Panc1 (cell line): Measurements from ENCODE around the gene GLS. TPM values are rescaled to one million over a fixed set of nuclear protein-coding genes. Genes with fewer than 3 reads are reported as not detected.

Experiments
- ATAC-seq: fragments of 200-7000 bp; cut with Tn5 transposase; 2 replicates; pipeline ENCODE4 v1.9.1; 2020; ENCODE audit warnings: mild to moderate bottlenecking, moderate library complexity
- BruUV-seq: library from RNA; stranded (reverse); fragments of 400-500 nt; replicated peaks from 2 replicates; lab custom pipeline; 2021; lab: Mats Ljungman, UMichigan
- CTCF ChIA-PET: fragments of 300-600 bp; sonication (Branson Sonifier 250); formaldehyde crosslinking; loops from one replicate; lab custom pipeline; 2022; ENCODE audit warnings: antibody characterized with exemption; lab: Charles Lee
- POLR2A ChIA-PET: fragments of 300-600 bp; sonication (Branson Sonifier 250); formaldehyde crosslinking; loops from one replicate; lab custom pipeline; 2022; ENCODE audit warnings: antibody characterized with exemption; lab: Charles Lee
- DNase-seq: peaks from one replicate; pipeline ENCODE4 v3.0.0-alpha.2; 2010; ENCODE audit warnings: low read depth, low spot score
- H3K27ac ChIP-seq: 2 replicates; pipeline ENCODE4 v1.5.1; 2011; ENCODE audit warnings: mild to moderate bottlenecking, low read length, inconsistent platforms
- H3K27me3 ChIP-seq: fragments of 200-500 bp; sonication (Bioruptor generic); 2 replicates; pipeline ENCODE4 v1.6.0; 2014; ENCODE audit warnings: low read length, inconsistent platforms; ENCODE audit not compliant: control insufficient read depth, insufficient read depth
- H3K36me3 ChIP-seq: fragments of 200-500 bp; sonication (Bioruptor generic); 2 replicates; pipeline ENCODE4 v1.5.1; 2014; ENCODE audit warnings: inconsistent platforms, mild to moderate bottlenecking, low read length, moderate library complexity; ENCODE audit not compliant: control insufficient read depth, insufficient read depth
- H3K4me1 ChIP-seq: 2 replicates; pipeline ENCODE4 v1.5.1; 2011; ENCODE audit warnings: inconsistent platforms, mild to moderate bottlenecking, low read length, moderate library complexity; ENCODE audit not compliant: control insufficient read depth, insufficient read depth
- H3K4me3 ChIP-seq, 2 experiments: 2 replicates each; pipeline ENCODE4 v1.5.1; 2011 to 2012; ENCODE audit warnings: low read depth in 2 of 2, low read length in 2 of 2, mild to moderate bottlenecking in 2 of 2, inconsistent platforms in 1 of 2, moderate library complexity in 1 of 2
- H3K9me3 ChIP-seq: fragments of 200-500 bp; sonication (Bioruptor generic); 2 replicates; pipeline ENCODE4 v1.5.1; 2014; ENCODE audit warnings: low read depth, mild to moderate bottlenecking, inconsistent platforms, low read length, moderate library complexity; ENCODE audit not compliant: control insufficient read depth, insufficient read depth
- POLR2AphosphoS5 ChIP-seq: IDR thresholded peaks from 2 replicates; pipeline ENCODE4 v1.6.1; 2012; ENCODE audit warnings: mild to moderate bottlenecking, low read depth, low read length, moderate library complexity
- SIN3A ChIP-seq: IDR thresholded peaks from 2 replicates; pipeline ENCODE4 v1.6.1; 2012; ENCODE audit warnings: low read depth, mild to moderate bottlenecking, low read length, moderate library complexity, borderline replicate concordance; ENCODE audit not compliant: insufficient read depth
- TCF7L2 ChIP-seq: IDR thresholded peaks from 2 replicates; pipeline ENCODE4 v1.6.1; 2011; ENCODE audit warnings: mild to moderate bottlenecking, low read depth, low read length, inconsistent platforms
- in situ Hi-C: cut with HindIII; loops from 2 replicates; pipeline ENCODE4 v1.10.0; 2016; ENCODE audit warnings: low sequenced_read_pairs, low pct_unique_long_range_greater_than_20kb
- intact Hi-C: fragments of 100-400 bp; cut with micrococcal nuclease; formaldehyde crosslinking; loops from one replicate; pipeline ENCODE4 v1.10.0; 2022; ENCODE audit not compliant: unreplicated experiment
- total RNA-seq: library from RNA; stranded (reverse); gene quantifications from one replicate; pipeline ENCODE4 v1.2.1, GENCODE V29; 2021; ENCODE audit not compliant: unreplicated experiment
- TF ChIP-seq, protein P1 (sequence below), 2 experiments: IDR thresholded peaks; 2 replicates each; pipeline ENCODE4 v1.6.1; 2011 to 2012; ENCODE audit warnings: low read depth in 2 of 2, control low read depth in 1 of 2, low read length in 1 of 2, mild to moderate bottlenecking in 1 of 2, moderate library complexity in 1 of 2; ENCODE audit not compliant: insufficient read depth in 1 of 2
- TF ChIP-seq, protein P2 (sequence below): fragments of 450-650 bp; IDR thresholded peaks from 2 replicates; pipeline ENCODE4 v1.5.1; 2017; ENCODE audit warnings: mild to moderate bottlenecking

Gene GLS
- total RNA-seq, 1 experiment from 2014 or later = 93.9 TPM

DNA sequence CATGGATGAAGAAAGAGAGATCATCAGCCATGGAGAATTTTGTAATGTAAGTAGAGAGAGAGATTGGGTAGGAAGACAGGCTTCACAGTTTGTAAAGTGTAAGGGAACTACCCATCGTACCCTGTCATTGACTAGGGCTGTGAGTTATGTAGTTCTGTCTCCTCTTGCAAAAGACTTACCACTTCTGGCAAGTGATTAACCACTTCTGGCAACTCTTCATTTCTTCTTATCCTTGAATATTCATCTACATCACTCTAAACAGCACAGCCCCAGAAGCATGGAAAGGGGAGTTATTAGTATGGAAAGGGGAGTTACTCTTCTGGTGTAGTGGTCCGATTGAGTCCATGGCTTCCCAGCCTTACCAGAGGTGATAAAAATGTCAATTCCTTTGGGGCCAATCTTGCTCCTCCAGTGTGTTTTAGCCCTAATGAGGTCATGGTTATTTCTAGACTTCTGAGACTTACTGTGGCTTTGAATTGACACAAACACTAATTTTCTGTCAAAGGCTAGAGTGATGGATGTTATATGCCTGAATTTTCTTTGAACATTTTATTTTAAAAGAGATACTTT is 81.4 kb downstream of the GLS start:
- TF ChIP-seq, protein P1, sequence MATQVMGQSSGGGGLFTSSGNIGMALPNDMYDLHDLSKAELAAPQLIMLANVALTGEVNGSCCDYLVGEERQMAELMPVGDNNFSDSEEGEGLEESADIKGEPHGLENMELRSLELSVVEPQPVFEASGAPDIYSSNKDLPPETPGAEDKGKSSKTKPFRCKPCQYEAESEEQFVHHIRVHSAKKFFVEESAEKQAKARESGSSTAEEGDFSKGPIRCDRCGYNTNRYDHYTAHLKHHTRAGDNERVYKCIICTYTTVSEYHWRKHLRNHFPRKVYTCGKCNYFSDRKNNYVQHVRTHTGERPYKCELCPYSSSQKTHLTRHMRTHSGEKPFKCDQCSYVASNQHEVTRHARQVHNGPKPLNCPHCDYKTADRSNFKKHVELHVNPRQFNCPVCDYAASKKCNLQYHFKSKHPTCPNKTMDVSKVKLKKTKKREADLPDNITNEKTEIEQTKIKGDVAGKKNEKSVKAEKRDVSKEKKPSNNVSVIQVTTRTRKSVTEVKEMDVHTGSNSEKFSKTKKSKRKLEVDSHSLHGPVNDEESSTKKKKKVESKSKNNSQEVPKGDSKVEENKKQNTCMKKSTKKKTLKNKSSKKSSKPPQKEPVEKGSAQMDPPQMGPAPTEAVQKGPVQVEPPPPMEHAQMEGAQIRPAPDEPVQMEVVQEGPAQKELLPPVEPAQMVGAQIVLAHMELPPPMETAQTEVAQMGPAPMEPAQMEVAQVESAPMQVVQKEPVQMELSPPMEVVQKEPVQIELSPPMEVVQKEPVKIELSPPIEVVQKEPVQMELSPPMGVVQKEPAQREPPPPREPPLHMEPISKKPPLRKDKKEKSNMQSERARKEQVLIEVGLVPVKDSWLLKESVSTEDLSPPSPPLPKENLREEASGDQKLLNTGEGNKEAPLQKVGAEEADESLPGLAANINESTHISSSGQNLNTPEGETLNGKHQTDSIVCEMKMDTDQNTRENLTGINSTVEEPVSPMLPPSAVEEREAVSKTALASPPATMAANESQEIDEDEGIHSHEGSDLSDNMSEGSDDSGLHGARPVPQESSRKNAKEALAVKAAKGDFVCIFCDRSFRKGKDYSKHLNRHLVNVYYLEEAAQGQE (IDR thresholded peaks at IDR 0.05; ENCODE audit: insufficient read depth in 1 of 2, low read depth in 2 of 2, low read length in 1 of 2) = no peak
- no peak for TF ChIP-seq POLR2AphosphoS5
- TF ChIP-seq TCF7L2 = no peak
- TF ChIP-seq, protein P2, sequence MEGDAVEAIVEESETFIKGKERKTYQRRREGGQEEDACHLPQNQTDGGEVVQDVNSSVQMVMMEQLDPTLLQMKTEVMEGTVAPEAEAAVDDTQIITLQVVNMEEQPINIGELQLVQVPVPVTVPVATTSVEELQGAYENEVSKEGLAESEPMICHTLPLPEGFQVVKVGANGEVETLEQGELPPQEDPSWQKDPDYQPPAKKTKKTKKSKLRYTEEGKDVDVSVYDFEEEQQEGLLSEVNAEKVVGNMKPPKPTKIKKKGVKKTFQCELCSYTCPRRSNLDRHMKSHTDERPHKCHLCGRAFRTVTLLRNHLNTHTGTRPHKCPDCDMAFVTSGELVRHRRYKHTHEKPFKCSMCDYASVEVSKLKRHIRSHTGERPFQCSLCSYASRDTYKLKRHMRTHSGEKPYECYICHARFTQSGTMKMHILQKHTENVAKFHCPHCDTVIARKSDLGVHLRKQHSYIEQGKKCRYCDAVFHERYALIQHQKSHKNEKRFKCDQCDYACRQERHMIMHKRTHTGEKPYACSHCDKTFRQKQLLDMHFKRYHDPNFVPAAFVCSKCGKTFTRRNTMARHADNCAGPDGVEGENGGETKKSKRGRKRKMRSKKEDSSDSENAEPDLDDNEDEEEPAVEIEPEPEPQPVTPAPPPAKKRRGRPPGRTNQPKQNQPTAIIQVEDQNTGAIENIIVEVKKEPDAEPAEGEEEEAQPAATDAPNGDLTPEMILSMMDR = no peak
- no peak for TF ChIP-seq SIN3A
- H3K36me3 ChIP-seq = peaks cover 21% of the 10 kb centered on the region
- no peaks in the 10 kb centered on the region for H3K27me3 ChIP-seq
- ATAC-seq (no peak; the same call in 1 of the 2 replicates), DNase-seq (no peak)
- intact Hi-C loops (loop anchor here (10.0 kb wide), 1 partner anchor 177 kb away; no protein-coding TSS in a partner anchor), in situ Hi-C loops (no loop called here)
- no TSS peak for BruUV-seq
- ChIA-PET CTCF (no interaction called here), POLR2A (no interaction called here)
- no peaks in the 10 kb centered on the region for H3K9me3 ChIP-seq
- H3K27ac ChIP-seq = no peak overlapping the region
- no peaks in the 10 kb centered on the region for H3K4me1 ChIP-seq
- no peak overlapping the region for H3K4me3 ChIP-seq

DNA sequence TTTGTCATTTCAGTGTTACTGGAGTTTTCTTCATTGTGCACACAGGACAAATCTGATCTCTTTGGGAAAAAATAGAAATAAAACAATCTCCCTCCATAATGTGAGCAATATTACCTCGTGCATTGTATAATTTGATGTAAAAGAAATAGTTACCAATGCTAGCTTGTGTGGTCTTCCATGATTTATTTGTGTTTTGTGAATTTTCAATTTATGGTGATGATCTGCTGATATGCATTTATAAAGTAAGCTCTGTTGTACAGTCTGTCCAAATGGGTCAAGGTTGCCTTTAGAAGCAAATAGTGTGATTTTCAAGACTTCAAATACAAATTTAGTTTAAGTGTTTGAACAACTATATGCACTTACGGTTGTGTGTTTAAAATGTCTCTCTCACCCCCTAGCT is 82.5 kb downstream of the GLS start:
- no peaks in the 10 kb centered on the region for H3K9me3 ChIP-seq
- no peaks in the 10 kb centered on the region for H3K4me1 ChIP-seq
- H3K36me3 ChIP-seq = peaks cover 32% of the 10 kb centered on the region
- ChIA-PET POLR2A (no interaction called here), CTCF (interaction anchor here (0.5 kb wide), 1 partner anchor 76 kb away, joined by 4 read pairs; no protein-coding TSS in a partner anchor)
- in situ Hi-C loops = no loop called here
- intact Hi-C loops = loop anchor here (10.0 kb wide), 1 partner anchor 178 kb away; no protein-coding TSS in a partner anchor
- ATAC-seq (no peak), DNase-seq (no peak)
- no peak overlapping the region for H3K27ac ChIP-seq
- TF ChIP-seq TCF7L2 = no peak
- TF ChIP-seq, protein P1 (IDR thresholded peaks at IDR 0.05; ENCODE audit: insufficient read depth in 1 of 2, low read depth in 2 of 2, low read length in 1 of 2) = no peak
- H3K4me3 ChIP-seq = no peak overlapping the region
- no peaks in the 10 kb centered on the region for H3K27me3 ChIP-seq
- BruUV-seq = no TSS peak
